K562 (cell line): ENCODE measurements around the gene LRRFIP2. TPM values are rescaled to one million over a fixed set of nuclear protein-coding genes. Genes with fewer than 3 reads are reported as not detected.

Experiments
- ATAC-seq: fragments of 200-7000 bp; cut with Tn5 transposase; 3 replicates; pipeline ENCODE4 v1.9.1; 2020; ENCODE audit warnings: moderate library complexity
- BruUV-seq: library from RNA; stranded (reverse); fragments of 400-500 nt; replicated peaks from 2 replicates; lab custom pipeline; 2021; lab: Mats Ljungman, UMichigan
- CTCF ChIA-PET: fragments of 300-600 bp; formaldehyde crosslinking; extraction: SDS; loops from one replicate; lab custom pipeline; 2021; ENCODE audit warnings: low intra/inter-chr PET ratio; lab: Yijun Ruan, JAX
- POLR2A ChIA-PET: fragments of 300-600, 350-650 bp; sonication (Branson Sonifier 250); formaldehyde crosslinking; extraction: SDS; loops from one replicate; lab custom pipeline; 2021; ENCODE audit warnings: antibody characterized with exemption, inconsistent platforms; lab: Yijun Ruan, JAX
- DNase-seq, 4 experiments: peaks; one replicate each; pipeline versions ENCODE4 v3.0.0 to v3.0.0-alpha.2; 2011 to 2018; ENCODE audit warnings: low spot score in 3 of 4, mixed read lengths in 3 of 4; ENCODE audit errors: extremely low read depth in 1 of 4
- FAIRE-seq: peaks from 2 replicates; lab custom pipeline; 2011; peaks lifted over from hg19 to GRCh38; lab: Jason Lieb, UNC
- H2AFZ ChIP-seq: 2 replicates; pipeline ENCODE4 v1.6.0; 2011; ENCODE audit warnings: low read depth, low read length, control low read depth, inconsistent platforms
- H3K27ac ChIP-seq: fragments of 200-600 bp; 3 replicates; pipeline ENCODE4 v1.8.0; 2011; ENCODE audit warnings: low read depth, mild to moderate bottlenecking, control low read depth, inconsistent platforms, low read length, moderate library complexity, mixed read lengths; ENCODE audit errors: extremely low read depth
- H3K27me3 ChIP-seq, 2 experiments: fragments of 300-600 bp in 1 of 2; 2 replicates in 1 of 2; 3 replicates in 1 of 2; pipeline versions ENCODE4 v1.6.0 to v1.8.0; 2011; ENCODE audit warnings: inconsistent platforms in 2 of 2, low read length in 2 of 2, mild to moderate bottlenecking in 1 of 2, mixed read lengths in 1 of 2, moderate library complexity in 1 of 2; ENCODE audit not compliant: control insufficient read depth in 2 of 2, insufficient read depth in 2 of 2
- H3K36me3 ChIP-seq: fragments of 300-600 bp; 3 replicates; pipeline ENCODE4 v1.8.0; 2011; ENCODE audit warnings: mild to moderate bottlenecking, low read length, inconsistent platforms; ENCODE audit not compliant: control insufficient read depth, insufficient read depth
- H3K4me1 ChIP-seq, 2 experiments: fragments of 200-600 bp in 1 of 2; replicated peaks in 1 of 2; 2 replicates in 1 of 2; 3 replicates in 1 of 2; pipeline versions ENCODE4 v1.5.1 to v1.8.0; 2011; ENCODE audit warnings: inconsistent platforms in 2 of 2, low read length in 2 of 2, mild to moderate bottlenecking in 1 of 2, mixed read lengths in 1 of 2, moderate library complexity in 1 of 2; ENCODE audit not compliant: control insufficient read depth in 2 of 2, insufficient read depth in 2 of 2
- H3K4me2 ChIP-seq: 2 replicates; pipeline ENCODE4 v1.6.1; 2011; ENCODE audit warnings: low read length, control low read depth, inconsistent platforms, mixed read lengths; ENCODE audit not compliant: insufficient read depth
- H3K4me3 ChIP-seq: fragments of 200-600 bp; sonication (generic), shearing (Covaris generic); 2 replicates; pipeline ENCODE4 v1.5.1; 2016; ENCODE audit warnings: control low read depth, inconsistent platforms
- H3K79me2 ChIP-seq: fragments of 200-600 bp; 3 replicates; pipeline ENCODE4 v1.8.0; 2011; ENCODE audit warnings: low read length, inconsistent platforms; ENCODE audit not compliant: control insufficient read depth, insufficient read depth
- H3K9ac ChIP-seq, 2 experiments: 2 replicates each; pipeline versions ENCODE4 v1.6.0 to v1.6.1; 2011; ENCODE audit warnings: low read depth in 2 of 2, low read length in 2 of 2, control low read depth in 1 of 2, inconsistent platforms in 1 of 2, mild to moderate bottlenecking in 1 of 2, mixed read lengths in 1 of 2; ENCODE audit not compliant: insufficient read depth in 1 of 2
- H3K9me1 ChIP-seq: one replicate; pipeline ENCODE4 v1.6.0; 2011; ENCODE audit warnings: inconsistent platforms, mild to moderate bottlenecking, low read length, moderate library complexity; ENCODE audit not compliant: control insufficient read depth, insufficient read depth
- H3K9me3 ChIP-seq: replicated peaks from 2 replicates; pipeline ENCODE4 v1.5.1; 2011; ENCODE audit warnings: low read depth, low read length, inconsistent platforms; ENCODE audit not compliant: control insufficient read depth, insufficient read depth
- H4K20me1 ChIP-seq: replicated peaks from 2 replicates; pipeline ENCODE4 v1.6.1; 2011; ENCODE audit warnings: low read length, inconsistent platforms, mixed read lengths; ENCODE audit not compliant: control insufficient read depth, insufficient read depth
- ARNT ChIP-seq, 2 experiments: fragments of 450-650 bp; IDR thresholded peaks; 2 replicates each; pipeline ENCODE4 v1.6.1; 2016; ENCODE audit warnings: mild to moderate bottlenecking in 1 of 2
- CLOCK ChIP-seq: fragments of 250-450 bp; sonication (Bioruptor Pico); IDR thresholded peaks from 2 replicates; pipeline ENCODE4 v1.4.0; 2020; ENCODE audit warnings: mild to moderate bottlenecking, moderate library complexity, borderline replicate concordance
- CXXC5 ChIP-seq: fragments of 250-450 bp; sonication (Bioruptor Pico); IDR thresholded peaks from 2 replicates; pipeline ENCODE4 v1.8.0; 2022; ENCODE audit warnings: inconsistent platforms, mild to moderate bottlenecking, moderate library complexity
- DMBX1 ChIP-seq: fragments of 250-450 bp; sonication (Bioruptor Pico); IDR thresholded peaks from 2 replicates; pipeline ENCODE4 v1.8.0; 2022; ENCODE audit warnings: inconsistent platforms, mild to moderate bottlenecking, moderate library complexity, borderline replicate concordance
- FOXK2 ChIP-seq, 2 experiments: fragments of 450-650 bp; IDR thresholded peaks in 1 of 2; conservative IDR thresholded peaks in 1 of 2; 2 replicates each; pipeline ENCODE4 v1.6.1; 2016; ENCODE audit warnings: low read depth in 2 of 2, mild to moderate bottlenecking in 1 of 2
- HDAC1 ChIP-seq, 2 experiments: fragments of 450-650 bp; IDR thresholded peaks; 2 replicates each; pipeline ENCODE4 v1.6.1; 2016 to 2017; ENCODE audit warnings: inconsistent platforms in 1 of 2, mild to moderate bottlenecking in 1 of 2, moderate library complexity in 1 of 2
- ILK ChIP-seq: fragments of 450-650 bp; IDR thresholded peaks from 2 replicates; pipeline ENCODE4 v1.6.1; 2016; ENCODE audit warnings: missing genetic modification characterization, low read depth, mild to moderate bottlenecking, missing compliant biosample characterization, moderate library complexity, borderline replicate concordance
- JUN ChIP-seq, 2 experiments: sonication (generic) in 1 of 2; formaldehyde crosslinking in 1 of 2; IDR thresholded peaks; 2 replicates each; pipeline versions ENCODE4 v1.6.1 to v1.8.0; 2012 to 2022; ENCODE audit warnings: borderline replicate concordance in 2 of 2, mild to moderate bottlenecking in 2 of 2, improper control_type of control experiment in 1 of 2, low read depth in 1 of 2, low read length in 1 of 2, missing genetic modification reagents in 1 of 2
- MECOM ChIP-seq: fragments of 250-450 bp; sonication (Bioruptor Pico); IDR thresholded peaks from 2 replicates; pipeline ENCODE4 v1.8.0; 2022; ENCODE audit warnings: inconsistent platforms
- PBX2 ChIP-seq, 2 experiments: IDR thresholded peaks in 1 of 2; conservative IDR thresholded peaks in 1 of 2; 2 replicates each; pipeline ENCODE4 v1.6.1; 2016; ENCODE audit warnings: low read depth in 2 of 2, mild to moderate bottlenecking in 1 of 2, missing compliant biosample characterization in 1 of 2, missing genetic modification characterization in 1 of 2, moderate library complexity in 1 of 2
- SNRNP70 ChIP-seq: fragments of 200-400 bp; formaldehyde crosslinking; optimal IDR thresholded peaks from 2 replicates; pipeline ENCODE3; 2017; ENCODE audit warnings: low read depth, low read length
- ZFP1 ChIP-seq: fragments of 450-650 bp; formaldehyde crosslinking; IDR thresholded peaks from 2 replicates; pipeline ENCODE4 v1.4.0; 2020; ENCODE audit warnings: mild to moderate bottlenecking, mixed read lengths
- ZFP30 ChIP-seq: fragments of 250-450 bp; sonication (Bioruptor Pico); IDR thresholded peaks from 2 replicates; pipeline ENCODE4 v1.8.0; 2022; ENCODE audit warnings: moderate library complexity, mild to moderate bottlenecking, inconsistent platforms, borderline replicate concordance
- ZNF639 ChIP-seq, 2 experiments: fragments of 200-800 bp in 1 of 2; sonication (Bioruptor generic) in 1 of 2; sonication (generic) in 1 of 2; formaldehyde crosslinking in 1 of 2; IDR thresholded peaks in 1 of 2; conservative IDR thresholded peaks in 1 of 2; 2 replicates each; pipeline versions ENCODE4 v1.5.0 to v1.6.1; 2016 to 2020; ENCODE audit warnings: missing compliant biosample characterization in 1 of 2, missing genetic modification characterization in 1 of 2, missing genetic modification reagents in 1 of 2
- WGBS: fragments of 100-300 bp; shearing (Covaris generic); methylation state at CpG from one replicate; pipeline ENCODE4 v1.1.6; 2016; ENCODE audit warnings: low coverage, mixed read lengths; ENCODE audit not compliant: insufficient coverage; ENCODE audit errors: missing lambda C conversion rate; 5-methylcytosine and 5-hydroxymethylcytosine counted together
- in situ Hi-C: fragments of 300-500 bp; cut with MboI; formaldehyde crosslinking; loops from 4 replicates; pipeline ENCODE4 v1.15.0; 2018; ENCODE audit warnings: inconsistent platforms, mixed read lengths
- intact Hi-C: fragments of 100-400 bp; cut with micrococcal nuclease; formaldehyde crosslinking; loops from 2 replicates; pipeline ENCODE4 v1.14.2; 2022
- polyA plus RNA-seq, 8 experiments: library from polyadenylated mRNA; depleted of rRNA in 4 of 8; stranded (reverse) in 5 of 8; unstranded in 3 of 8; fragments of >200 nt; fragmentation: Nextera tagmentation in 2 of 8; fragmentation: Illumina TruSeq in 1 of 8; extraction: Ambion mirVana in 2 of 8; extraction: Trizol in 1 of 8; gene quantifications; 2 replicates each; pipeline versions ENCODE4 v1.2.1 to v1.2.3, GENCODE V29; 2011 to 2014; ENCODE audit warnings: inconsistent platforms in 1 of 8, missing spikeins in 1 of 8
- total RNA-seq, 7 experiments: library from RNA; depleted of rRNA in 6 of 7; stranded (reverse); fragments of >200 nt in 6 of 7; fragmentation: Illumina TruSeq in 2 of 7; extraction: Trizol in 2 of 7; gene quantifications; 2 replicates each; pipeline versions ENCODE4 v1.2.1 to v1.2.3, GENCODE V29; 2011 to 2021; ENCODE audit warnings: low replicate concordance in 1 of 7

Gene LRRFIP2
- total and polyA plus RNA-seq, 9 of the 15 experiments (the other 6 are each of a cell fraction or from before 2014, with no cell fraction given), result 9.9 to 53.9 (median 42.7) TPM

- Histone ChIP-seq H3K9me3 (peaks cover 7% of the 10 kb centered on the region; the same call in 1 of the 2 replicates), H3K9me1 (no peaks in the 10 kb centered on the region), H3K27me3 (no peaks in the 10 kb centered on the region; a peak in 1 of 5 replicates), H3K79me2 (no peaks in the 10 kb centered on the region), H3K36me3 (no peaks in the 10 kb centered on the region), H3K4me2 (no peak overlapping the region), H2AFZ (0 out of 2 replicates have a peak overlapping the region, but pooled peaks have one; percentile 17), H3K4me1 (peaks cover 0 to 8% of the 10 kb centered on the region in 2 experiments; a peak in 2 of 5 replicates), H3K9ac (no peak overlapping the region), H3K4me3 (no peak overlapping the region), H4K20me1 (no peaks in the 10 kb centered on the region), H3K27ac (no peak overlapping the region)
- intact Hi-C loops, result loop anchor here (5.0 to 10.0 kb wide), 3 partner anchors 43 to 399 kb away; no protein-coding TSS in a partner anchor
- ATAC-seq, result no peak
- in situ Hi-C loops, result loop anchor here (10.0 kb wide), 1 partner anchor 479 kb away; no protein-coding TSS in a partner anchor
- POLR2A ChIA-PET, result interaction anchor here (1.1 to 2.2 kb wide), 2 partner anchors 27 to 34 kb away, joined by 3 to 5 read pairs; no protein-coding TSS in a partner anchor
- WGBS, result 3% methylated on average over 3 of the region's 3 CpGs
- CTCF ChIA-PET, result no interaction called here
- FAIRE-seq, result no peak
- no peak for DNase-seq
- BruUV-seq, result no TSS peak
- TF ChIP-seq HDAC1 (IDR thresholded peaks at IDR 0.05) (no peak), ZFP30 (CRISPR knock-in tag) (no peak), FOXK2 (conservative IDR thresholded peaks at IDR 0.05 in 1 of 2, IDR thresholded peaks at IDR 0.05 in 1 of 2; ENCODE audit: low read depth in 2 of 2) (no peak), PBX2 (CRISPR knock-in tag; IDR thresholded peaks at IDR 0.05; ENCODE audit: low read depth) (no peak), PBX2 (tag; conservative IDR thresholded peaks at IDR 0.05; ENCODE audit: low read depth) (no peak), DMBX1 (CRISPR knock-in tag) (no peak), SNRNP70 (no peak), MECOM (no peak), ZNF639 (CRISPR knock-in tag; conservative IDR thresholded peaks at IDR 0.05 in 1 of 2, IDR thresholded peaks at IDR 0.05 in 1 of 2) (no peak), ILK (no peak), ARNT (IDR thresholded peaks at IDR 0.05) (no peak), CLOCK (CRISPR knock-in tag) (no peak), JUN (IDR thresholded peaks at IDR 0.05; ENCODE audit: borderline replicate concordance, low read depth, low read length) (no peak), JUN (CRISPR knock-in tag; IDR thresholded peaks at IDR 0.05; ENCODE audit: borderline replicate concordance) (no peak), CXXC5 (CRISPR knock-in tag) (no peak), ZFP1 (CRISPR knock-in tag) (no peak)
Observed at GRCh38 chr3:37214076-37214475, 39.7 kb upstream of the LRRFIP2 start.
